B cell (primary cell): ENCODE measurements around the gene PNRC2. TPM values are rescaled to one million over a fixed set of nuclear protein-coding genes. Genes with fewer than 3 reads are reported as not detected.
"Not testable (repeated sequence)": the region's sequence is repeated elsewhere in the genome, so short reads cannot be mapped to it uniquely, and the experiment has no call there.

Experiments
- ATAC-seq: fragments of 200-7000 bp; cut with Tn5 transposase; one replicate; pipeline ENCODE4 v1.10.0; 2021; ENCODE audit warnings: low read depth, mild to moderate bottlenecking, moderate number of reproducible peaks, moderate library complexity
- CTCF ChIA-PET: fragments of 350-600 bp; sonication (Branson Sonifier 250); formaldehyde crosslinking; loops from one replicate; lab custom pipeline; 2021; ENCODE audit warnings: antibody characterized with exemption, inconsistent platforms; lab: Charles Lee
- POLR2A ChIA-PET: fragments of 350-600 bp; sonication (Branson Sonifier 250); formaldehyde crosslinking; loops from one replicate; lab custom pipeline; 2021; ENCODE audit warnings: antibody characterized with exemption; lab: Charles Lee
- DNase-seq: peaks from one replicate; pipeline ENCODE4 v3.0.0; 2013
- H2AFZ ChIP-seq: 2 replicates; pipeline ENCODE4 v1.6.1; 2012; ENCODE audit warnings: mild to moderate bottlenecking, low read depth, low read length; ENCODE audit not compliant: insufficient read depth, poor library complexity, severe bottlenecking
- H3K27ac ChIP-seq, 2 donors: 1 replicate in 1 of 2; 2 replicates in 1 of 2; pipeline ENCODE4 v1.5.1; 2012 to 2013; ENCODE audit warnings: low read length in 2 of 2, mild to moderate bottlenecking in 2 of 2, moderate library complexity in 1 of 2
- H3K27me3 ChIP-seq, 4 experiments: fragments of 200-600 bp in 1 of 4; sonication (generic) in 1 of 4; replicated peaks in 1 of 4; 1 replicate in 2 of 4; 2 replicates in 2 of 4; pipeline versions ENCODE4 v1.6.1 to v1.7.0; 2013 to 2016; ENCODE audit warnings: low read length in 3 of 4, mild to moderate bottlenecking in 2 of 4, mixed read lengths in 1 of 4, moderate library complexity in 1 of 4; ENCODE audit not compliant: insufficient read depth in 4 of 4, control insufficient read depth in 3 of 4; ENCODE audit errors: control extremely low read depth in 1 of 4
- H3K36me3 ChIP-seq, 2 experiments: replicated peaks in 1 of 2; 1 replicate in 1 of 2; 2 replicates in 1 of 2; pipeline versions ENCODE4 v1.6.1 to v1.7.1; 2013; ENCODE audit warnings: low read length in 1 of 2; ENCODE audit not compliant: insufficient read depth in 2 of 2, control insufficient read depth in 1 of 2; ENCODE audit errors: control extremely low read depth in 1 of 2, extremely low read depth in 1 of 2
- H3K4me1 ChIP-seq, 2 donors: fragments of 200-600 bp in 1 of 2; sonication (generic) in 1 of 2; 1 replicate in 1 of 2; 2 replicates in 1 of 2; pipeline versions ENCODE4 v1.5.1 to v1.6.1; 2013 to 2017; ENCODE audit warnings: low read length in 2 of 2; ENCODE audit not compliant: control insufficient read depth in 2 of 2, insufficient read depth in 2 of 2
- H3K4me2 ChIP-seq: replicated peaks from 2 replicates; pipeline ENCODE3; 2012; ENCODE audit warnings: mild to moderate bottlenecking, low read depth, low read length; ENCODE audit not compliant: poor library complexity, severe bottlenecking
- H3K4me3 ChIP-seq, 5 experiments: fragments of 200-600 bp in 1 of 5; sonication (generic) in 1 of 5; 1 replicate in 3 of 5; 2 replicates in 2 of 5; pipeline versions ENCODE4 v1.5.1 to v1.7.0; 2011 to 2016; ENCODE audit warnings: low read length in 4 of 5, mild to moderate bottlenecking in 4 of 5, low read depth in 2 of 5, control low read depth in 1 of 5, moderate library complexity in 1 of 5; ENCODE audit not compliant: insufficient read depth in 1 of 5; ENCODE audit errors: control extremely low read depth in 1 of 5, extremely low read depth in 1 of 5
- H3K79me2 ChIP-seq: fragments of 200-600 bp; sonication (generic); one replicate; pipeline ENCODE4 v1.6.0; 2016; ENCODE audit warnings: low read length; ENCODE audit not compliant: control insufficient read depth, insufficient read depth
- H3K9ac ChIP-seq: fragments of 200-600 bp; sonication (generic); 2 replicates; pipeline ENCODE4 v1.6.1; 2017; ENCODE audit warnings: mild to moderate bottlenecking, low read length, moderate library complexity
- H3K9me3 ChIP-seq, 3 donors: one replicate each; pipeline versions ENCODE4 v1.6.1 to v1.7.1; 2013; ENCODE audit warnings: low read length in 2 of 3; ENCODE audit not compliant: control insufficient read depth in 2 of 3, insufficient read depth in 1 of 3; ENCODE audit errors: control extremely low read depth in 1 of 3
- H4K20me1 ChIP-seq: 2 replicates; pipeline ENCODE4 v1.6.0; 2012; ENCODE audit warnings: mild to moderate bottlenecking, low read length; ENCODE audit not compliant: insufficient read depth, control insufficient read depth, poor library complexity, severe bottlenecking
- H3K27ac Mint-ChIP-seq: one replicate; pipeline ENCODE4 v1.8.0; 2021; ENCODE audit warnings: mixed read lengths
- H3K27me3 Mint-ChIP-seq: one replicate; pipeline ENCODE4 v1.8.0; 2021; ENCODE audit warnings: mixed read lengths
- H3K4me1 Mint-ChIP-seq: one replicate; pipeline ENCODE4 v1.8.0; 2021; ENCODE audit warnings: mixed read lengths
- H3K4me3 Mint-ChIP-seq: one replicate; pipeline ENCODE4 v1.8.0; 2021; ENCODE audit warnings: mixed read lengths
- H3K9me3 Mint-ChIP-seq: one replicate; pipeline ENCODE4 v1.8.0; 2022; ENCODE audit warnings: mixed read lengths; ENCODE audit not compliant: insufficient read depth
- CTCF ChIP-seq: fragments of 200-600 bp; IDR thresholded peaks from one replicate; pipeline ENCODE4 v1.8.0; 2022; ENCODE audit warnings: antibody characterized with exemption, mild to moderate bottlenecking
- EZH2 ChIP-seq: IDR thresholded peaks from 2 replicates; pipeline ENCODE4 v1.6.1; 2012; ENCODE audit warnings: borderline replicate concordance, low read depth, mild to moderate bottlenecking, moderate library complexity, low read length; ENCODE audit not compliant: insufficient read depth, poor library complexity, severe bottlenecking
- WGBS: methylation state at CpG from one replicate; pipeline ENCODE4 v1.1.5; 2013; ENCODE audit warnings: missing lambda C conversion rate; ENCODE audit not compliant: insufficient coverage; 5-methylcytosine and 5-hydroxymethylcytosine counted together
- intact Hi-C: fragments of 100-400 bp; cut with micrococcal nuclease; formaldehyde crosslinking; loops from one replicate; pipeline ENCODE4 v1.10.0; 2022
- polyA plus RNA-seq: library from polyadenylated mRNA; depleted of rRNA; stranded (reverse); fragments of >200 nt; gene quantifications from 2 replicates; pipeline ENCODE4 v1.2.3, GENCODE V29; 2012
- total RNA-seq, 2 donors: library from RNA; stranded (reverse); fragments of 120-200 nt in 1 of 2; gene quantifications; 1 replicate in 1 of 2; 2 replicates in 1 of 2; pipeline versions ENCODE4 v1.2.3 to v1.2.4, GENCODE V29; 2013 to 2022

Gene PNRC2
- total and polyA plus RNA-seq, 2 donors (not counting 1 experiment from before 2014, with no cell fraction given) = 89.8 to 174 TPM

GRCh38 chr1:23980728-23981070, 21.1 kb downstream of the PNRC2 start:
- Histone ChIP-seq H3K4me1 (peaks cover 30 to 41% of the 10 kb centered on the region in 2 donors), H3K9me3 (no peaks in the 10 kb centered on the region), H3K27me3 (no peaks in the 10 kb centered on the region), H2AFZ (peak overlapping the region; percentile 82), H3K27ac (peak overlapping the region; percentile 97), H3K79me2 (peaks cover 43% of the 10 kb centered on the region), H3K36me3 (peaks cover 2 to 5% of the 10 kb centered on the region in 2 experiments), H3K4me3 (peak overlapping the region; percentile 75 to 96 (median 89)), H3K4me2 (peak overlapping the region; percentile 90), H3K9ac (peak overlapping the region; percentile 94), H4K20me1 (peaks cover 39% of the 10 kb centered on the region)
- CTCF ChIA-PET = interaction anchor here (0.6 to 2.7 kb wide), 5 partner anchors 17 to 170 kb away, joined by 3 to 10 read pairs (median 4); partner anchors contain the start of gene PNRC2
- ATAC-seq (no peak), DNase-seq (no peak)
- 0% methylated on average over 1 of the region's 6 CpGs for WGBS
- peak overlapping the region; percentile 91 for H3K4me3 Mint-ChIP-seq
- TF ChIP-seq EZH2 (no peak), CTCF (no peak)
- no peaks in the 10 kb centered on the region for H3K27me3 Mint-ChIP-seq
- intact Hi-C loops = loop anchor here (1.0 to 5.0 kb wide), 4 partner anchors 21 to 662 kb away; partner anchors contain the start of genes GALE, HMGCL, PNRC2 and SRRM1
- no peaks in the 10 kb centered on the region for H3K9me3 Mint-ChIP-seq
- peaks cover 47% of the 10 kb centered on the region for H3K4me1 Mint-ChIP-seq
- POLR2A ChIA-PET = interaction anchor here (0.6 to 2.0 kb wide), 8 partner anchors 12 to 613 kb away, joined by 3 to 25 read pairs (median 4); partner anchors contain the start of genes CNR2 and PNRC2
- peak overlapping the region; percentile 95 for H3K27ac Mint-ChIP-seq

GRCh38 chr1:23984417-23985186, 25.0 kb downstream of the PNRC2 start:
- H3K27me3 Mint-ChIP-seq = no peaks in the 10 kb centered on the region
- no peak overlapping the region for H3K27ac Mint-ChIP-seq
- no peaks in the 10 kb centered on the region for H3K9me3 Mint-ChIP-seq
- H3K79me2 ChIP-seq = peaks cover 4% of the 10 kb centered on the region
- H3K4me3 ChIP-seq = no peak overlapping the region
- H4K20me1 ChIP-seq = peaks cover 4% of the 10 kb centered on the region
- CTCF ChIA-PET = no interaction called here
- no peak overlapping the region for H3K4me3 Mint-ChIP-seq
- H3K9ac ChIP-seq = no peak overlapping the region
- peaks cover 11% of the 10 kb centered on the region for H3K4me1 Mint-ChIP-seq
- H2AFZ ChIP-seq = no peak overlapping the region
- POLR2A ChIA-PET = no interaction called here
- no peak overlapping the region for H3K27ac ChIP-seq
- TF ChIP-seq EZH2 (no peak), CTCF (no peak)
- H3K4me2 ChIP-seq = no peak overlapping the region
- no peaks in the 10 kb centered on the region for H3K36me3 ChIP-seq
- WGBS = no CpG with 5 or more reads among the region's 5 CpGs
- ATAC-seq (no peak), DNase-seq (no peak)
- no peaks in the 10 kb centered on the region for H3K9me3 ChIP-seq
- intact Hi-C loops = loop anchor here (5.0 kb wide), 1 partner anchor 658 kb away; the partner anchor contains the start of gene SRRM1
- peaks cover 5 to 11% of the 10 kb centered on the region in 2 donors for H3K4me1 ChIP-seq
- no peaks in the 10 kb centered on the region for H3K27me3 ChIP-seq

- H4K20me1 ChIP-seq, H3K4me1 ChIP-seq, H3K4me2 ChIP-seq, H3K36me3 ChIP-seq, POLR2A ChIA-PET, H3K27ac Mint-ChIP-seq, CTCF ChIA-PET, H3K27me3 Mint-ChIP-seq, H3K4me3 Mint-ChIP-seq, H3K9me3 ChIP-seq, DNase-seq, H3K27ac ChIP-seq, intact Hi-C loops, H3K9me3 Mint-ChIP-seq, H2AFZ ChIP-seq, H3K4me3 ChIP-seq, ATAC-seq, H3K9ac ChIP-seq, H3K27me3 ChIP-seq, H3K79me2 ChIP-seq: not testable (repeated sequence)
- peaks cover 10% of the 10 kb centered on the region for H3K4me1 Mint-ChIP-seq
- WGBS = 96% methylated on average over 15 of the region's 23 CpGs
These were observed 27.4 kb downstream of the PNRC2 start for GRCh38 chr1:23987038-23987437.
